ENCODE measurements around the gene EEF1AKMT3.
A peak's percentile ranks its signal among the peaks of the same experiment; 100 is the strongest.

Gene EEF1AKMT3

DNA sequence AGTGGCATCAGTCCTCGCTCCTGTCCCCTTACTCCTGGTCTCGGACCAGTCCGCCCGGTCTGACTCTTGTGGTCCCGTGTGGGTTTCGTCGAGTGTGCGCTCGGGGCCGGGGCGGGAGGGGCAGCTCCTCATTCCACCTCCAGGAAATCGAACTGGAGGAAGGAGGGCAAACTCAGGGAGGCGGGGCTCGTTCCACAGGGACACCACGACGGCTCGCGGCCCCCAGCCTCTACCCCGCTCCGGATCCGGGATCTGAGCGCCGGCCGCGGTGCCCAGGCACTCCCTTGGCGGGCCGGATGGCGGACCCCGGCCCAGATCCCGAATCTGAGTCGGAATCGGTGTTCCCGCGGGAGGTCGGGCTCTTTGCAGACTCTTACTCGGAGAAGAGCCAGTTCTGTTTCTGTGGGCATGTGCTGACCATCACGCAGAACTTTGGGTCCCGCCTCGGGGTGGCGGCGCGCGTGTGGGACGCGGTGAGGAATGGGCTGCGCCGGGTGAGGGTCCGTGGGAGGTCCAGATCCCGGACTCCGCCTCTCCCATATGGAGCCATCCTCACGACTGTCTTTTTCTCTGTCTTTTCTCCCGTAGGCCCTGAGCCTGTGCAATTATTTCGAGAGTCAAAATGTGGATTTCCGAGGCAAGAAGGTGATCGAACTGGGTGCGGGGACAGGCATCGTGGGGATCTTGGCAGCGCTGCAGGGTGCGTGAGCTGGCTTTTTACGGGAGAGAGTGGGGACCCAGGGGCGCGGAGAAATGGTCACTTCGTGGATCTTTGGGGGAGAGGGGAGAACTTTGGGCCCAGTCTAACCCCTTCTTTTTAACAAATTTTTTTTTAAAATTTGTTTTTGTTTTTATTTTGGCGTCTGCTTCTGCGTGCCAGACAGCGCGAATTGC is at the start of gene EEF1AKMT3:
EEF1AKMT3 (plus strand) TSS at position 186 of the 894 bp plus-strand sequence; CDS start at position 297, 111 bp downstream.
- no peak for TF ChIP-seq CTCF (IDR thresholded peaks at IDR 0.05; ENCODE audit: insufficient read depth, low read length, poor library complexity, severe bottlenecking)
- Histone ChIP-seq H3K36me3 (ENCODE audit: control insufficient read depth, insufficient read depth, low read length) (peaks cover 4% of the 10 kb centered on the region), H3K27me3 (replicated peaks; ENCODE audit: control insufficient read depth, insufficient read depth, low read length) (no peaks in the 10 kb centered on the region), H3K4me3 (replicated peaks; ENCODE audit: low read depth, low read length) (peak within 1 kb of the TSS; percentile 78)
- DNase-seq (ENCODE audit: extremely low read depth, insufficient read length): no peak

GRCh38 chr12:57722716-57723629 is 49.4 kb upstream of the EEF1AKMT3 start:
- DNase-seq (ENCODE audit: extremely low read depth, insufficient read length): no peak
- no peak for TF ChIP-seq CTCF (IDR thresholded peaks at IDR 0.05; ENCODE audit: insufficient read depth, low read length, poor library complexity, severe bottlenecking)
- Histone ChIP-seq H3K4me3 (replicated peaks; ENCODE audit: low read depth, low read length) (no peak overlapping the region), H3K27me3 (replicated peaks; ENCODE audit: control insufficient read depth, insufficient read depth, low read length) (no peaks in the 10 kb centered on the region), H3K36me3 (ENCODE audit: control insufficient read depth, insufficient read depth, low read length) (peaks cover 44% of the 10 kb centered on the region)

GRCh38 chr12:57723630-57723962 is 48.8 kb upstream of the EEF1AKMT3 start:
- peaks cover 39% of the 10 kb centered on the region for H3K36me3 ChIP-seq (ENCODE audit: control insufficient read depth, insufficient read depth, low read length)
- no peak for DNase-seq (ENCODE audit: extremely low read depth, insufficient read length)
- H3K27me3 ChIP-seq (replicated peaks; ENCODE audit: control insufficient read depth, insufficient read depth, low read length): no peaks in the 10 kb centered on the region
- TF ChIP-seq CTCF (IDR thresholded peaks at IDR 0.05; ENCODE audit: insufficient read depth, low read length, poor library complexity, severe bottlenecking): no peak
- H3K4me3 ChIP-seq (replicated peaks; ENCODE audit: low read depth, low read length): no peak overlapping the region

DNA sequence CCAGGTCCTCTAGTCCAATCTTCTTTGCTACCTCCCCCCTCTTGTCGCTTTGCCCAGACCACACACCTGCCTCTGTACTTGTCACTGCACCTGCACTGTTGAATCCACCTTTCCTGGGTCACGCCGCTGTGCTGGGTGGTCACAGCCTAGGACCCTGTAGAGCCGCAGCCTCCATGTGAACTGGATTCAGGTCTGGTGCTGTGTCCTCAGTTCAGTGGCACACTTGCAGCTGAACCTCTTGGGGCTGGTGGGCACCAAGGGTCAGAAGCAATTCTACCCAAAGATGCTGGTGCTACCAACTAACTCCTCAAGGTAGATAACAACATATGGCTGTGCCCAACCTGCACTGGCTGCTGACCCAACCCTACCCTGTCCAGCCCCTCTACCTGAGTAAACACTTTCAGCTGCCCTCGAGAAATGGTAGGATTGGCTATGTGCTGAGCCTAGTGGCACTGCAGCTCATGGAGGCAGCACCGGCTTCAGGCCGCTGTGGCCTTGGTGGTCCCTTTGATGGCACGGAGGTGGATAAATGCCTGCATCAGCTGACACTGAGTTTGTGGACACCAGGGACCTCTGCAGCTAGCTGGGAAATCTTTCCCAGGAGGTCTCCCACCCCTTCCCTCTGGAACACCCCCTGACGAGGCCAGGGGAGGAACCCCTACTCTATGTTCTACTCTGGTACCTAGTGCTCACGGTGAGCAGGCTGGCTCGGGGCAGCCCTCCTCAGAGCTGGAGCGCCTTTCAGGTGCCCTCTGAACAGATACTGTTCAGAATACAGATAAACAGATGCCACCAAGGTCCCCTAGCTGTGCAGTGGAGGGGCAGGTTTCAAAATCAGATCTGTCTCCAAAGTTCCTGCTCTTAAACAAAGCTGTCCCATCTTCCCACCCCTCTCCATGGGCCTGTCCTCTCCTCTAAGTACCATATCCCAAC is 48.1 kb upstream of the EEF1AKMT3 start:
- Histone ChIP-seq H3K36me3 (ENCODE audit: control insufficient read depth, insufficient read depth, low read length) (peaks cover 36% of the 10 kb centered on the region), H3K4me3 (replicated peaks; ENCODE audit: low read depth, low read length) (no peak overlapping the region), H3K27me3 (replicated peaks; ENCODE audit: control insufficient read depth, insufficient read depth, low read length) (no peaks in the 10 kb centered on the region)
- DNase-seq (ENCODE audit: extremely low read depth, insufficient read length): no peak
- no peak for TF ChIP-seq CTCF (IDR thresholded peaks at IDR 0.05; ENCODE audit: insufficient read depth, low read length, poor library complexity, severe bottlenecking)
